ENCODE results near the gene CEACAM20.

DNA sequence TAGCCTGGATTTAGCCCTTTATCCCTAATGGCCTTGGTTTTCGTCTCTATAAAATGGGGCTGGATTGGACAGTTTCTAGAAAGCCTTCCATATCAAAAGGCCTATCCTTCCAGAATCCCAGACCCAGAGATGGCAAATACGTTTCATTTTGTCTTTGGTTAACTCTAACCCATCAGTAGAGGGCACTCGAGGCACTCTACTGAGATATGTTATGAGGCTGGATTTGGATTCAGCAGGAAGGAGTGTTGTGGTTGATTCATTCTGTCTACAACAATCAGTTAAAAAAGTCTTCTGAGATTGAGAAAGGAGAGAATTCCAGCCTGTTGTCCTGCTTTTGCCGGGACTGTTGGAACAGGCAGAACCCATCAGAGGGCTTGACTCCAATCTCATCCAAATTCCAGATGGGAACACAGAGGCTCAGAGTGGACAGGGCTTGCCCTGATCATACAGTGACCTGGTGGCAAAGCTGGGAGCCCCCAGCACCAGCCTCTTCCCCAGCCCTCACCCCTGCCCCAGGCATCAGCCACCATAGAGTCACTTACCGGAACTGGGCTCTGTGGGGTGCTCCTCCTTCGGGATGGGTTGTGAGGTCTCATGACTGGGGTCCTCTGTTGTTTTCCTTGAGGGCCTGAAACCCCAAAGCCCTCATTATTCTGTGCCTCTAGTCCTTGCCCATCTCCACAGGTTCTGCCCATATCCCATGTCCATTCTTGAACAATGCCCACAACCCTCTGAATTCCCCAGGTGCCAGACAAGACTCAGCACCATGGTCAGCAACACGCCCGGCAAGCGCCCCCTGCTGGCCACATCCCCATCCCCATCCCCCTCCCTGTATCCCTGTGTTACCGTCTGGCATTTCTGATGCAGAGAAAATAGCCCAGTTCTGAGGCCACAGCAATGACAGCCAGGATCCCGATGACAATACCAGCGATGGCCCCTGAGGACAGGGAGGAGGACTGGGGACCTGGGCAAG is 16.9 kb downstream of the CEACAM20 start:
- TF ChIP-seq CTCF (IDR thresholded peaks at IDR 0.05; ENCODE audit: poor library complexity, severe bottlenecking) (no peak), EP300 (conservative IDR thresholded peaks at IDR 0.05; ENCODE audit: poor library complexity, severe bottlenecking) (no peak), EZH2 (IDR thresholded peaks at IDR 0.05; ENCODE audit: borderline replicate concordance, insufficient read depth, low read length, poor library complexity, severe bottlenecking) (no peak), POLR2AphosphoS5 (IDR thresholded peaks at IDR 0.05) (no peak), RAD21 (conservative IDR thresholded peaks at IDR 0.05) (no peak), REST (IDR thresholded peaks at IDR 0.05; ENCODE audit: borderline replicate concordance) (no peak), TAF1 (IDR thresholded peaks at IDR 0.05; ENCODE audit: low read depth) (no peak), MXI1 (conservative IDR thresholded peaks at IDR 0.05; ENCODE audit: poor library complexity, severe bottlenecking) (no peak), SMC3 (conservative IDR thresholded peaks at IDR 0.05; ENCODE audit: poor library complexity) (no peak)

Measured in neural cell (in vitro differentiated cells).